ENCODE data around the gene HIPK4. TPM values are rescaled to one million over a fixed set of nuclear protein-coding genes. Genes with fewer than 3 reads are reported as not detected.

The HIPK4 gene
- total and polyA plus RNA-seq, 2 of the 8 experiments (the other 6 are each of a cell fraction or from before 2014, with no cell fraction given): 0.15 to 0.57 TPM

DNA sequence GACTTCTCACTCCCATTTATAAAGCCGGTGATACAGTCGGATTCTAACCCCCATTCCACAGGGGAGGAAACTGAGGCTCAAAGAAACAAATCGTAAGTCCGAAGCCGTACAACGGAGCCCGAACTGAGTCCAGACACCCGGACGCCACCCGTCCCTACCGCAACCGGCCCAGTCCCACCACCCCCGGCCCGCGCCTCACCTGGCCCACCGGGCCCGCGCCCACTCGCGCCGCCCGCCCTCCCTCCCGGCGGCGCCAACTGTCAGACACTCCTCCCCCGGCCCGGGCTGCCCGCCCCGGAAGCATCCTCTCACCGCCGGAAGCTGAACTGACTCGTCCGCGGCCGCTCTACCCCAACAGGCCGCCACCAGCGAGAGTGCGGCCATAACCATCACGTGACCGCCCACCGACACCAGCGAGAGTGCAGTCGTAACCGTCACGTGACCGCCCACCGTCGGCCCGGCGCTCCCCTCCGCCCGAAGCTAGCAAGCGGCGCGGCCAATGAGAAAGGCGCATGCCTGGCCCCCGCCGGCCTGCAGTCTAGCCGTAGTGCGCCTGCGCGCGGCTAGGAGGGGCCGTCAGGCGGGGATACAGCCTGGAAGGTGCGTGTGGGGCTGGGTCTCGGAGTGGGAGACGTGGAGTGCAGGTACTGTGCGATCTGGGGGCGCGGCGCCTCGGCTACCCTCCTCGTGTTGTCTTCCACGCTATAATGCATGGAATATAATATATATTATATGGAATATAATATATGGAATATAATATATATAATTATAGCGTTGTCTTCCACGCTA, 41.7 kb downstream of the HIPK4 start, which contains the start of the genes C19orf47 and PLD3:
C19orf47 (minus strand) TSS at position 273 of the 789 bp plus-strand sequence. CDS start 6,540 bp downstream, outside the sequence.
PLD3 (plus strand) TSS at position 571 of the 789 bp plus-strand sequence. CDS start 17,789 bp downstream, outside the sequence.
- peak within 1 kb of the TSS; percentile 84 for H2BK12ac ChIP-seq (ENCODE audit: low read depth, low read length)
- no peaks in the 10 kb centered on the region for H3K36me3 ChIP-seq (ENCODE audit: control insufficient read depth in 2 of 4, insufficient read depth in 4 of 4, low read length in 3 of 4)
- H3K4me3 ChIP-seq (ENCODE audit: extremely low read depth in 1 of 4, insufficient read depth in 2 of 4, low read depth in 3 of 4, low read length in 4 of 4): peak within 1 kb of the TSS; percentile 80 to 92 (median 87)
- no peak within 1 kb of the TSS for H3K56ac ChIP-seq (replicated peaks; ENCODE audit: insufficient read length, low read depth, low read length)
- peak within 1 kb of the TSS; percentile 74 to 94 for H3K4me2 ChIP-seq (ENCODE audit: insufficient read depth in 1 of 2, low read depth in 2 of 2, low read length in 2 of 2)
- no peak within 1 kb of the TSS for H4K5ac ChIP-seq (ENCODE audit: insufficient read length, low read depth, low read length)
- peak within 1 kb of the TSS; percentile 82 for H3K4ac ChIP-seq (replicated peaks; ENCODE audit: insufficient read length, low read depth, low read length)
- H3K4me1 ChIP-seq (replicated peaks in 1 of 4; ENCODE audit: control insufficient read depth in 3 of 4, insufficient read depth in 4 of 4, low read length in 3 of 4): peaks cover 0 to 2% (median 0%) of the 10 kb centered on the region in 4 experiments; a peak in 1 of 7 replicates
- FAIRE-seq (no peak), DNase-seq (ENCODE audit: low read depth in 1 of 2, low spot score in 2 of 2) (peak; percentile 96)
- no peak within 1 kb of the TSS for H3K14ac ChIP-seq (ENCODE audit: insufficient read length)
- no peak within 1 kb of the TSS for H3K23ac ChIP-seq (ENCODE audit: insufficient read length)
- H3K79me2 ChIP-seq (ENCODE audit: control insufficient read depth in 1 of 2, insufficient read depth in 2 of 2, low read length in 2 of 2): peaks cover 3 to 20% of the 10 kb centered on the region in 2 experiments; a peak in 3 of 4 replicates
- peak within 1 kb of the TSS; percentile 38 to 84 (median 44) for H3K9ac ChIP-seq (replicated peaks in 1 of 4; ENCODE audit: extremely low read depth in 1 of 4, low read depth in 3 of 4, low read length in 3 of 4)
- no peak within 1 kb of the TSS for H2BK15ac ChIP-seq (ENCODE audit: low read length)
- H2BK5ac ChIP-seq (ENCODE audit: low read depth, low read length): peak within 1 kb of the TSS; percentile 66; the same call in 1 of the 2 replicates
- no peak within 1 kb of the TSS for H2BK20ac ChIP-seq (ENCODE audit: low read length)
- no peak within 1 kb of the TSS for H4K8ac ChIP-seq (ENCODE audit: extremely low read depth, insufficient read depth, low read length)
- no peak within 1 kb of the TSS for H2BK120ac ChIP-seq (replicated peaks; ENCODE audit: low read depth, low read length)
- peaks cover under 1% of the 10 kb centered on the region; the same call in 1 of the 2 replicates for H3K79me1 ChIP-seq (ENCODE audit: low read depth, low read length)
- WGBS, 2 experiments (ENCODE audit: extremely low coverage in 1 of 2, insufficient coverage in 1 of 2, insufficient read length in 1 of 2, insufficient replicate concordance in 2 of 2, low coverage in 1 of 2, low lambda C conversion rate in 2 of 2, missing lambda C conversion rate in 1 of 2): 2% methylated on average over 46 of the region's 77 CpGs; no CpG with 5 or more reads in 1 of the 2 experiments
- H3K9me3 ChIP-seq (ENCODE audit: insufficient read depth in 2 of 2, low read depth in 1 of 2, low read length in 1 of 2): no peaks in the 10 kb centered on the region
- ChIA-PET CTCF (ENCODE audit: partially characterized antibody) (interaction anchor here (0.9 to 1.4 kb wide), 4 partner anchors 15 to 72 kb away, joined by 3 to 4 read pairs (median 4); no protein-coding TSS in a partner anchor), POLR2A (ENCODE audit: partially characterized antibody) (interaction anchor here (0.6 to 2.1 kb wide), 3 partner anchors 18 to 85 kb away, joined by 3 to 12 read pairs (median 4); no protein-coding TSS in a partner anchor)
- no peak within 1 kb of the TSS for H4K91ac ChIP-seq (replicated peaks; ENCODE audit: insufficient read length, low read length)
- H3K18ac ChIP-seq (ENCODE audit: extremely low read depth, low read length): peak within 1 kb of the TSS; percentile 1
- H3K23me2 ChIP-seq (ENCODE audit: low read depth, low read length): peaks cover 6% of the 10 kb centered on the region
- peak within 1 kb of the TSS; percentile 54 for H2AFZ ChIP-seq (ENCODE audit: low read length)
- H3K27me3 ChIP-seq (replicated peaks in 1 of 4; ENCODE audit: control insufficient read depth in 3 of 4, extremely low read depth in 1 of 4, insufficient read depth in 3 of 4, low read length in 3 of 4): no peaks in the 10 kb centered on the region
- H2AK5ac ChIP-seq (ENCODE audit: low read depth, low read length): peak within 1 kb of the TSS; percentile 69; the same call in 1 of the 2 replicates
- 0 out of 2 replicates have a peak within 1 kb of the TSS, but pooled peaks have one; percentile 42 for H3K27ac ChIP-seq (ENCODE audit: low read depth, low read length)
- peaks cover 0 to 4% of the 10 kb centered on the region in 2 experiments for H4K20me1 ChIP-seq (replicated peaks in 1 of 2; ENCODE audit: control insufficient read depth in 1 of 2, insufficient read depth in 2 of 2, low read length in 2 of 2)
- TF ChIP-seq EGR1 (IDR thresholded peaks at IDR 0.05; ENCODE audit: borderline replicate concordance, low read depth, low read length) (no peak), POU5F1 (IDR thresholded peaks at IDR 0.05; ENCODE audit: low read depth, low read length) (no peak), FOSL1 (IDR thresholded peaks at IDR 0.05; ENCODE audit: insufficient read depth, low read depth, low read length) (no peak), CEBPB (IDR thresholded peaks at IDR 0.05; ENCODE audit: low read depth, low read length) (no peak), BACH1 (IDR thresholded peaks at IDR 0.05; ENCODE audit: low read length) (peak; percentile 75), SP4 (IDR thresholded peaks at IDR 0.05; ENCODE audit: low read length) (peak; percentile 95), SIRT6 (IDR thresholded peaks at IDR 0.05; ENCODE audit: low read length) (no peak)
- TF ChIP-seq, protein P1, sequence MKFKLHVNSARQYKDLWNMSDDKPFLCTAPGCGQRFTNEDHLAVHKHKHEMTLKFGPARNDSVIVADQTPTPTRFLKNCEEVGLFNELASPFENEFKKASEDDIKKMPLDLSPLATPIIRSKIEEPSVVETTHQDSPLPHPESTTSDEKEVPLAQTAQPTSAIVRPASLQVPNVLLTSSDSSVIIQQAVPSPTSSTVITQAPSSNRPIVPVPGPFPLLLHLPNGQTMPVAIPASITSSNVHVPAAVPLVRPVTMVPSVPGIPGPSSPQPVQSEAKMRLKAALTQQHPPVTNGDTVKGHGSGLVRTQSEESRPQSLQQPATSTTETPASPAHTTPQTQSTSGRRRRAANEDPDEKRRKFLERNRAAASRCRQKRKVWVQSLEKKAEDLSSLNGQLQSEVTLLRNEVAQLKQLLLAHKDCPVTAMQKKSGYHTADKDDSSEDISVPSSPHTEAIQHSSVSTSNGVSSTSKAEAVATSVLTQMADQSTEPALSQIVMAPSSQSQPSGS (IDR thresholded peaks at IDR 0.05; ENCODE audit: low read length): no peak
- TF ChIP-seq, protein P2, sequence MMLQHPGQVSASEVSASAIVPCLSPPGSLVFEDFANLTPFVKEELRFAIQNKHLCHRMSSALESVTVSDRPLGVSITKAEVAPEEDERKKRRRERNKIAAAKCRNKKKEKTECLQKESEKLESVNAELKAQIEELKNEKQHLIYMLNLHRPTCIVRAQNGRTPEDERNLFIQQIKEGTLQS (IDR thresholded peaks at IDR 0.05; ENCODE audit: insufficient read depth, low read depth, low read length): peak; percentile 98

Data from H1 (cell line).